Measurements from ENCODE around the gene TSPYL6. TPM values are rescaled to one million over a fixed set of nuclear protein-coding genes. Genes with fewer than 3 reads are reported as not detected.
A peak's percentile ranks its signal among the peaks of the same experiment; 100 is the strongest.

TSPYL6 gene
- total RNA-seq, 1 donor from 2014 or later = not detected

DNA sequence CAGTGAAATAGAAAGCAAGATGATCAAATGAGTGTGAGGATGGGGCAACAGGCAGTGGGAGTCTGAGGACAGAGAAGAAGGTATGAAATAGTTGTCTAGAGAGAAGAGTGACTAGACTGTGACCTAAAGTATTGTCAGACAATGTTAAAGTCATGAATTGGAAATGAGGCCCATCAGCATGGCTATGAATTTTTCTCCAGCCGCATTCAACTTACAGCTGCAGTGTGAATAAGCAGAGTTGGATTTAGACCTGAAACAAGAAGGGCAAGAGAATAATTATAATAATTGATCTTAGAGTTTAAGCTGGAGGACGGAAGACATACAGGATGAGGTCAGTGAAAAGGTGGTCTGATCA lies 4.2 kb upstream of the TSPYL6 start:
- DNase-seq (ENCODE audit: missing footprints) (no peak), ATAC-seq (no peak)
- intact Hi-C loops (cut with DNase I) = no loop called here

DNA sequence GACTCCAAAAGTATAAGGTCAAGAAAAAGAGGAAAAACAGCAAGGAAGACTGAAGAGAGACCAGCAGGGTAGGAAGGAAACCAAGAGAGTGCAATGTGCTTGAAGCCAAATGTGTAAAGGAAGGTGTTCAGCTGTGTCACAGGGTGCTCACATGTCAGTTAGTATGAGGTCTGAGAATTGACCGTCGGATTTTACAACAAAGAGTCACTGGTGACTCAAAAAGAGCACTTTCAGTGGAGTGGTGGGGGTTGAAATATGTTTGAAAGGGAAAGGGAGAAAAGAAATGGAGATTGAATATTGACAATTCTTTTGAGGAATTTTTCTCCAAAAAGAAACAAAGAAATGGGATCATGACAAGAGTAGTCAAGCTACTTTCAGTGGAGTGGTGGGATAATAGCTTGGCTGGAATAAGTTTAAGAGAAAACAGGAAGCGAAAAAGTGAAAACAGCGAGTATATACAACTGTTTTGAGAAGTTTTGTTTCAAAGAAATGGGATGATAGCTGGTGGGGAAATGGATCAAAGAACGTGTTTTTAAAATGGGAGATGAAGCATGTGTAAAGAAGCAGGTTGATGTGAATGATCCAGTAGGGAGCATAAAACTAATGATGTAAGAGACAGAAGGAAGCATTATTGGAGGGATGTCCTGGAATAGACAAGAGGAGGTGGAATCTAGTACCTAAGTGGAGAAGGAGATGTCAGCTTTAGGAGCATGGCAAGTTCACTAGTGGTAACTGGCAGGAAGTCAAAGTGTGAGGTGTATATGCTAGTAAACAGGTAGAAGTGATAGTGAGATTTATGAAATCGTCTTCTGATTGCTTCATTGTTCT lies 3.6 kb upstream of the TSPYL6 start:
- intact Hi-C loops (cut with DNase I) = no loop called here
- DNase-seq (ENCODE audit: missing footprints) = no peak
- ATAC-seq = no peak

DNA sequence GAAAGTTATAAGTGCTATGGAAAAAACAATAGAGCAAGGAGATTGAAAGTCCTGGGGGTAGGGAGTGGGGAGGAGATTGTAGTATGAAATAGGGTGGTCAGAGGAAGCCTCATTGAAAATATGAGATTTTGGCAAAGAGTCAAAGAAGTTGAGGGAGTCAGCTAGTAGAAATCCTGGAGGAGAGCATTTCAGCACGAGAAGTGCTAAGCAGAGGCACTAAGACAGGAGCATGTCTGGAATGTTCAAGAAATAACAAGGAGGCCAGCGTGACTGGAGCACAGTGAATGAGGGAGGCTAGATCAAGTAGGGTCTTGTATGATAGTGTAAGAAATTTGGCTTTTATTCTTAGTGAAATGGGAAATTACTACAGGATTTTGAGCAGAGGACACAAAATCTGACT lies 2.1 kb upstream of the TSPYL6 start:
- intact Hi-C loops (cut with DNase I) = no loop called here
- no peak for DNase-seq (ENCODE audit: missing footprints)
- no peak for ATAC-seq

DNA sequence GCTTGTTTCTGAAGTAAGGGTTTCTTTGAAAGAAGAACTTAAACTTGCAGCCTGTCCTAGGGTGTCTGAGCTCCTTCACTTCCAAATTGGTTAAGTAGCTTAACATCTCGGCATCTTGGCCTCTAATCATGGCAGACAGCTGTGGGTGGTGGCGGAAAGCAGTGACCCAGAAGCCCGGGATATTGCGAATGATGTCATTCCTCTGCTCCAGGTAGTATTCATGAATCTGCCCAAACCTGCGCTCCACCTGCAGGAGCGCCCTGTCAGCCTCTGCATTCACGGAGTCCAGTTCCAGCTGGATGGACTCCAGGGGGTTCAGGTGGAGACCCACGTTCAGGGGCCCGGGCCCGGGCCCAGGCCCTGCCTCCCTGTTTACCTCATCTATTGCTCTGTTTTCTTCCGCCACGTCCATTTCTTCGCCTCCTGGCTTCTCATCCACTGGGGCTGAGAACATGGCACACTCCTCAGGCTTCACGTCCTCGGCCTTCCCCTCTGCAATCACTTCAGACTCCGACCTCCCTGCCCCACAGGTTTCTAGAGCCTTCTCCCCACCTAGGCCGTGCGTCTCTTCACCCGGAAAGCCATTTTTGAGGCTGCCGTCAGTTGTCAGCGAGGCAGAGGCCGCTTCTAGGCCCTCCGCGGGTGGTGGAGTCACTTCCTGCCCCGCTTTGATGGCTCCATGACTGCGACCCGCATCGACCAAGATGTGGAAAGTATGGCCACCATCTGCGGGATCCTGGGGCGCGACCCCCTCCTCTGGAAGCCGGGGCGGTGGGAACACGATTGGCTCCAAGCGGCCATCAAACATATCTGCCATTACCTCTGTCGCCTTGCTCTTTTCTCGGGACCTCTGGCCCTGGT lies 569 bp downstream of the TSPYL6 start:
- intact Hi-C loops (cut with DNase I) = loop anchor here (2.0 kb wide), 1 partner anchor 29 kb away; no protein-coding TSS in a partner anchor
- no peak for ATAC-seq

DNA sequence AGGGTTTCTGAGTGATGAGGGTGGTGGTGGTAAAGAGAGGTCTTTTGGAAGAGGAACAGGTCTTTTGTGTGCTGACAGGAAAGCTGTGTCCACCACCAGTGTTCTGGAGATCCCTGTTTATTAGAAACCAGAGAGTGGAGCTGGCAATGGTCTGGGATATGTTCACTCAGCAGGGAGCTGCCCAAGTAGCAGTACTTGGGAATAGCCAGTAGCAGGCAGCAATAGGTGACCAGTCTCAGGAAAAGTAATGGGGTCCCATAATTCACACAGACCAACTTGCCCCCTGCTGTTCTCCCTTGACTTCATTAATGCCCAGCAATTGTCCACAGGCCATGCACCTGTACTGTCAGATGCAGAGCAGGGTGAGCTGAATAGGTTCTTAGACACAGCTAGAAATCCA lies 1.8 kb downstream of the TSPYL6 start:
- DNase-seq (ENCODE audit: missing footprints) (no peak), ATAC-seq (no peak)
- intact Hi-C loops (cut with DNase I) = no loop called here

More for the DNA sequence above, 569 bp downstream of the TSPYL6 start:
- no peak for DNase-seq (ENCODE audit: missing footprints)

DNA sequence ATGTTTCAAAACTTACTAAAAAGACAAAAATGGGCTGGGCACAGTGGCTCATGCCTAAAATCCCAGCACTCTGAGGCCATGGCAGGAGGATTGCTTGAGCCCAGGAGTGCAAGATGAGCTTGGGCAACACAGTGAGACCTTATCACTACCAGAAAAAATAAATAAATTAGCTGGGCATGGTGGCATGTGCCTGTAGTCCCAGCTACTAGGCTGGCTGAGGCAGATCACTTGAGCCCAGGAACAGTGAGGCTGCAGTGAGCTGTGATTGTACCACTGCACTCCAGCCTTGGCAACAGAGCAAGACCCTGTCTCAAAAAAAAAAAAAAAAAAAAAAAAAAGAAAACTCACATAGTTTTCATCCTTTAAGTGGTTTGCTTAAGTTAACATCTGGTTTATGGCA lies 6.4 kb downstream of the TSPYL6 start:
- ATAC-seq (no peak), DNase-seq (ENCODE audit: missing footprints) (no peak)
- intact Hi-C loops (cut with DNase I) = no loop called here

DNA sequence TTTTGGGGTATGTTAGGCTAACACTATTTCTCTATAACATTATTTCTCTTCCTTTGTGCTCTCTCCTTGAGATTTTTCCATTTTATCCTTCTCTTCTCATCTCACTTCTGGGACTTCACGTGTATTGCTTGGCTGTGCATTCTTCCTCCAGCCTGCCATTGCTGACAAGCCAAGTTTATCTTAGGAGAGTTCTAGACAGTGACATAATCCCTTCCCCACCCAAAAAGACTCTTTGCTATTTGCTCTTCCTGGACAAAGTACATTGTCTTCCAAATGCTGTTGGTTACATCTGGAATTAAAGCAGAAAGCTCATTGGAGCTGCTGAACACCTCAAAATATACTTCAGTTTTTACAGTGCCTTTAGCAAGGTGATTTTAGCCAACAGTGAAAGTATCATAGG lies 8.9 kb downstream of the TSPYL6 start:
- DNase-seq (ENCODE audit: missing footprints) (no peak), ATAC-seq (peak; percentile 46)
- intact Hi-C loops (cut with DNase I) = no loop called here

DNA sequence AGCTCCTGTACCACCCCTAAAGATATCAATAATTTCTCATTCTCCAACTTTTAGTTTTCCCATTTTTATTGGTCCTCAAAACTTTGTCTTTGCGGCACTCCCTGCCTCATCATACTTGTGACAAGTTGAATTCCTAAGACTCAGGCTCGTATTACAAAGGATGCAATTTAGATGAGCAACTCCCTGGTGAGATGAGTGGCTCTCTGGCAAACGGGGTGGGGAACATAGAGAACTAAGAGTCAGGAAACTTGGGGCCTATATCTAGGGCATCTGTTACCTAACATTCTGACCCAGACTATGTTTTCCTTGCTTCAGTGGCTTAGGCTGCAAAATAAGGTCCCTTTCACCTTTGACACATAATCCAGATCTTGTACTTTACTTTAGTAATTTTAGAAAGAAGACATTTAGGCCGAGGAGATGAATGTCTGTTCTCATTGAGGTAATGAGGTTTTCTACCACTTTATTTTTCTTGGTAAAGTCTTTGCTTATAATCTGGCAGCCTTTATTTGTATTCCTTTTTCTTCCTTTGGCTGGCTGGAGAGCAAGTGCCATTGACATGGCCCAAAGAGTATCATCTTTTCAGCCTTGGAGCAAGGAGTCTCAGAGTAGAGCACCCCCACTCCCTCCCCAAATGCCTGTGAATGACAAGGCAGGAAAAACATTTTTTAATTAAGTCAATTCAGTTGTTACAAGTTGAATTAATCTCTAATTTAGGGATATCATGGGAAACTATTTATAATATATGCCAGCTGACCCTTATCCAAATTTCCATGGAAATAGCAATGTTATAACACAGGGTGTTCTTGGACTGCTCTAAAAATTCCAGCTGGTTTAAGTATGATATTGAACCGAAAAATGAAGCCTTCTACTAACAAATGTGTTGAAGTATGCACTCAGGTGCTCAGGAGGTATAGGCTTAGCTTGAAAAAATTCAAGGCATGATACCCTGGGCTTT lies 15.2 kb downstream of the TSPYL6 start:
- DNase-seq (ENCODE audit: missing footprints) (no peak), ATAC-seq (peak; percentile 92)
- intact Hi-C loops (cut with DNase I) = no loop called here

DNA sequence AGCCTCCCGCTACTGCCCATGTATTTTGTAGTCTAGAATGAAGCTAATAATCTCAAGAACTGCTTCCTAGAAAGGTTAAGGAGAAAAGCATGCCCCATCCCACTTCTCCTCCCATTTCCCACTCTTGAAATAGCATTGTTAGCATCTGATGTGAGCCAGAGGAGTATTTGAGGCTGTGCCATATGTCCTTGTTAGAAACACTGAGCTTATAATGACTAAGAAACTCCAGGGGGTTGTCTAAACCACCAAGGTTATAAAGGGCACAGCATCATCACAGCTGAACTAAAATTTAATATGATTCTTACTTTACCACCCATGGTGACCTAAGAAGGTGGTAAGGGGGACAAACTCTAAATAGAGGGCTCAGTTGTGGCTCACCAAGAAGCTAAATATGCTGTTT lies 16.6 kb downstream of the TSPYL6 start:
- intact Hi-C loops (cut with DNase I) = no loop called here
- no peak for DNase-seq (ENCODE audit: missing footprints)
- ATAC-seq = no peak

DNA sequence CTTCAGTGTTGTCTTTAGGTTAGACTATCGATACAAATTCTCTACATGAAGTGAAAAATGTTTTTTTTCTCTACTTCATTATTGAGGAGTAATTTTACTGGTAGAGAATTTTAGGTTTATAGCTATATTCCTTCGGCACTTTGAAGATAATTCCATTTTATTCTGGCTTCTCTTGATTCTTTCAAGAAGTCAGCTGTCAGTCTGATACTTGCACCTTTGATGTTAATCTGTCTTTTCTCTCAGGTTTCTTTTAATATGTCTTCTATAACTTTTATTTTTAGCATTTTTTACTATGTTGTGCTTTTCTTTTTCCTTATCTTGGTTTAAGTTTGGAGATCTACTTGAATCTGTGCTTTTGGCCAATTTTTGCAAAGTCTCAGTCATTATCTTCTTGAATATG lies 18.6 kb downstream of the TSPYL6 start:
- no peak for ATAC-seq
- DNase-seq (ENCODE audit: missing footprints) = no peak
- intact Hi-C loops (cut with DNase I) = no loop called here

DNA sequence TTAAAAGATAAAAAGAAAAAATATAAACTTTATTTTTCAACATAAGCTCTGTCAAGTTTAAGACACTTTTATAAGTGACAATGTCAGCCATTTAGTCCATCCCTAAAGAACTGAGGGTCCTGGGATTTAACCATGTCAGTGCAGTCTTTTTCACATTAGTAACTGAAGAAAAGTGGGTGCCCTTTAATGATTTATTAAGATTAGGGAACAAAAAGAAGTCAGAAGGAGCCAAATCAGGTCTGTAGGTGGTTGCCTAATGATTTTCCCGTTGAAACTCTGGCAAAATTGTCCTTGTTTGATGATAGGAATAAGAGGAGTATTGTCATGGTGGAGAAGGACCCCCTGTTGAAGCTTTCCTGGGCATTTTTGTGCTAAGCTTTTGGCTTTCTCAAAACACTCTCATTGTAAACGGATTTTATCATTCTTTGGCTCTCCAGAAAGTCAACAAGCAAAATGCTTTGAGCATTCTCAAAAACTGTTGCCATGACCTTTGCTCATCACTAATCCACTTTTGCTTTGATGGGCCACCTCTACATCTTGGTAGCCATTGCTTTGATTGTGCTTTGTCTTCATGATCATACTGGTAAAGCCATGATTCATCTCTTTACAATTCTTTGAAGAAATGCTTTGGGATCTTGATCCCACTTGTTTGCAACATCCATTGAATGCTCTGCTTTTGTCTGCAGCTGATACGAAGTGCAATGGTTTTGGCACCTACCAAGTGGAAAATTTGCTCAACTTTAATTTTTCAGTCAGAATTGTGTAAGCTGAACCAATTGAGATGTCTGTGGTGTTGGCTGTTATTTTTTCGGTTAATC lies 22.0 kb downstream of the TSPYL6 start:
- intact Hi-C loops (cut with DNase I) = no loop called here
- ATAC-seq (no peak), DNase-seq (ENCODE audit: missing footprints) (no peak)

DNA sequence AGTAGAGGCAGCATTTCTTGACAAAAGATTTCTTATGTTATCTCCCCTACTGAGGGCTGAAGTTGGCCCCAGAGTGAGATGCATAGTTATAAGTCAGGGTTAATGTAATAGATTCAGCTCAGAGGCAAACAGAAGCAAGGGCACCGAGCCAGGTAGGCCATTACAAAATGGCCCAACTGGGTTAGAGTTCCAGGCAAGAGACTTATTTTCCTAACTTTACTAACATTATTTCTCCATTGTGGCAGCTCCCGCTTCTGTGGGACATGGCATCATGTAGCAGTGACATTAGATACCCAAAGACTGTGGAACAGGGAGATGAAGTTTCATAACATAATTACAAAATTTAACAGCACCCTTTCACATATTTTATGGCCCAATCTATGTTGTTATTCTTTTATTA lies 27.1 kb downstream of the TSPYL6 start:
- ATAC-seq = peak; percentile 28
- intact Hi-C loops (cut with DNase I) = no loop called here
- peak; percentile 67 for DNase-seq (ENCODE audit: missing footprints)

DNA sequence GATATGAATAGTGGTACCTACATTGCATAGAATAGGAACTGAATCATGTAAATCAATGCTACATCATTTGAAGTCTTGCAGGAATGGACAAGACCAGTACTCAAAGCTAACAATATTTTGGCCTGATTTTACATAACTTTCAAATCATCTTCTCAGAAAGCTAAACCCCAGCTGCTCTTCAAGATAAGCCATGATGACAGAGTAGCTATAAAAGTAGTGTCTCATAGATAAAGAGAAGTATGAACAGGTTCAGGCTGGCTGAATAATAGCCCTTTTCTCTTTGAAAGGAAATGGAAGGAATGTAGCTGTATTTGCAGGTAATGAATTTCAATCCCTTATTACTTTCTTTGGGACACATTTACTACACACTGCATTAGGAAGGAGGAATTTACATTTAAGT lies 28.2 kb downstream of the TSPYL6 start:
- DNase-seq (ENCODE audit: missing footprints) (no peak), ATAC-seq (no peak)
- intact Hi-C loops (cut with DNase I) = loop anchor here (2.0 kb wide), 1 partner anchor 29 kb away; the partner anchor contains the start of gene TSPYL6

DNA sequence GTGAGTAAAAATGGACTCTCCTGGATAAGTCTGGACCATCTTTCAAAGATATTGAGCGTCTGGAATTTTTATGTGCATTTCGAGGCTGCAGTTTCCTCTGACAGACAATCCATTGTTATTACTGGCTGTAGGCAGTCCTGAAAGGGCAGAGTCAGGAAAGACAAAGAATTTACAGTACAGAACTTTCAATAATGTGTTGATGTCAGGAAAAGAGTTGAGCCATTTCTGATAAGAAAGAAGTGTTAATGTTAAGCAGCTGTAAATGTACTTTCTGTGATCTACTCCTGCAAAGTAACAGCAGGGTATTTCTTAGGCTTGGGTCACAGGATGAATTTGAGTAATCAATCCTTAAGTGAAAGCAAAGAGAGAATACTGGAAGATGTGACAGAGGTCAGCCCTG lies 29.8 kb downstream of the TSPYL6 start:
- ATAC-seq = peak; percentile 16
- DNase-seq (ENCODE audit: missing footprints) = no peak
- intact Hi-C loops (cut with DNase I) = loop anchor here (2.0 kb wide), 1 partner anchor 31 kb away; the partner anchor contains the start of gene TSPYL6

DNA sequence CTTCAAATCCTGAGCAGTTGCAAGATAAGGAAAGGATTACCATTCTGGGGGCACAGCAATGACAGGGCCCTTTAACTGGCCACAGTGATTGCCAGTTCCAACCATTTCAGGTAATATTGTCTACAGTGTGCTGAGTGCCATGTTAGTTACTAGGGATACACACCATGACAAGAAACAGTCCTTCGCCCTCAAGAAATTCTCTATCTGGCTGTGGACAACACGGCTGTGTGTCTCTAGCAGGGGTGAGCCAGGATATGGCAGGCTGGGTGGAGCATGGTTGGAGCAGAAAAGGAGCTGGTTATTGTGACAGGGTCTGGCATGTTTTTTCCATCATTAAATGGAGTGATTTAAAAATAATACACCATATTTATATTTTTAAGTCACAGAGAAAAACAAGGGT lies 31.0 kb downstream of the TSPYL6 start:
- DNase-seq (ENCODE audit: missing footprints) = no peak
- intact Hi-C loops (cut with DNase I) = no loop called here

DNA sequence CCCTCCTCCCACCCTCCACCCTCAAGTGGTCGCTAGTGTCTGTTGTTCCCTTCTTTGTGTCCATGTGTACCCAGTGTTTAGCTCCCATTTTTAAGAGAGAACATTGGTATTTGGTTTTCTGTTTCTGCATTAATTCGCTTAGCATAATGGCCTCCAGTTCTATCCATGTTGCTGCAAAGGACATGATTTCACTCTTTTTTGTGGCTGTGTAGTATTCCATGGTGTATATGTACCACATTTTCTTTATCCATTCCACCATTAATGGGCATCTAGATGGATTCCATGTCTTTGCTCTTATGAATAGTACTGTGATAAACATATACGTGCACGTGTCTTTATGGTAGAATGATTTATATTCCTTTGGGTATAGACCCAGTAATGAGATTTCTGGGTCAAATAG lies 42.9 kb downstream of the TSPYL6 start:
- intact Hi-C loops (cut with DNase I) = no loop called here
- DNase-seq (ENCODE audit: missing footprints) (no peak), ATAC-seq (no peak)

More for the DNA sequence above, 31.0 kb downstream of the TSPYL6 start:
- no peak for ATAC-seq

DNA sequence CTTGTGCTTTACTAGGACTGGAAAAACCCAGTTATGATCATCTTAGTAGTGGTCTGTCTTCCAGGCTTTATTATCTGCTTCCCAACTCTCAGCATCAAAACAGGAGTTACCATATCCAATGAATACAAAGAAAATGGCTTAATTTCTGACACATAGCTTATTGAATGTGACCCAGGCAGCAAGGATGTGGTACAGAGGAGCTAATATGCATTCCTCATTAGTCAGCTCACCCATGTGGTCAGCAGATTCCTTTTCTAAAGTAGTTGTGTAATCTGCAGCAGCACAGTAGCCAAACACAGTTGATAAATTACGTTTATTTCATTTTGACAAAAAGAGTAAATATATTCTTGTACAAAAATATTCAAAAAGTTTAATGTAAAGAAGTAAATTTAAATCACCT lies 43.6 kb downstream of the TSPYL6 start:
- ATAC-seq = peak; percentile 76
- no peak for DNase-seq (ENCODE audit: missing footprints)
- intact Hi-C loops (cut with DNase I) = no loop called here

DNA sequence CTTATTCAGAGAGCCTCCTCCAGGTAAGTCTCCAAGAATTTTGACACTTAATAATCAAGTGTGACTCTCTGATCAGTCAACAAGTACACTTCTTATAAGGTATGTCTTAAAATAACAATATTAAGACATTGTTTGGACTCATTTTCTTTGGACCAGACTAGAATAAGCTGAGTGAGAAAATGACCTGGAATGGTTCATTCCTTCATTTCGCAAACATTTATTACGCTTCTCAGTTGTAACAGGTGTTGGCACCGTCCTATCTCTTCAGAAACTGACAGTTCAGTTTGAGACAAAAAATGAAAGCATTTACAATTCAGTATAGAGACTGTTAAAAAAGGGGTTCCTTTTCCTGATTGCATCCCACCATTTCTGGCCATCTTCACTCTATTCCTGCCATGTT lies 46.6 kb downstream of the TSPYL6 start:
- DNase-seq (ENCODE audit: missing footprints) = no peak
- intact Hi-C loops (cut with DNase I) = loop anchor here (2.0 to 5.0 kb wide), 3 partner anchors 123 to 313 kb away; a partner anchor contains a TSS
- ATAC-seq = peak; percentile 38
